ENCODE data around the gene KCTD1.
"Not testable (repeated sequence)": the region's sequence is repeated elsewhere in the genome, so short reads cannot be mapped to it uniquely, and the experiment has no call there.

Gene KCTD1

GRCh38 chr18:26458526-26459232 is 89.7 kb downstream of the KCTD1 start:
- in situ Hi-C loops (cut with MboI; ENCODE audit: low sequenced_read_pairs), result no loop called here

GRCh38 chr18:26457611-26458353 is 90.6 kb downstream of the KCTD1 start:
- in situ Hi-C loops (cut with MboI; ENCODE audit: low sequenced_read_pairs), result no loop called here

DNA sequence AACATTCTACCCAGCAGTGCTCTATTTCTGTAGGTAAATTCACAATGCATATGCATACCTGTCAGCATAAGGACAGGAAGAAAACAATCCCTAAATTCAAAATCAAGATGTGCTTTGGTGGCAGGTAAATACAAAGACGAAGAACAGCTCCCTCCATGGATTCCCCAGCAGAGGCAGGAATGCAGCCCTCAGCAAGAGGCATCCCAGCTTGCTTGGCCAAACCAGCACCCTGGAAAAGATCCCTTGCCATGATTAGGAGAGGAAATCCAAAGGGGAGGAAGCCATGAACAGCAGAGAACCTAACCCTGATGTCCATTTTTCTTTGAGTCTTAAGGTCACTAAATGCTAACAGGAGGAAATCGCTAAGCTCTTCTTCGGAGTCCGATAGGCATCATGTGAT is 91.2 kb downstream of the KCTD1 start:
- in situ Hi-C loops (cut with MboI; ENCODE audit: low sequenced_read_pairs), result no loop called here

- in situ Hi-C loops (cut with MboI; ENCODE audit: low sequenced_read_pairs), result no loop called here
These were observed 92.3 kb downstream of the KCTD1 start for GRCh38 chr18:26456070-26456491.

GRCh38 chr18:26455639-26456038 is 92.7 kb downstream of the KCTD1 start:
- in situ Hi-C loops (cut with MboI; ENCODE audit: low sequenced_read_pairs), result no loop called here

- in situ Hi-C loops (cut with MboI; ENCODE audit: low sequenced_read_pairs), result no loop called here
These were observed 93.7 kb downstream of the KCTD1 start for GRCh38 chr18:26454616-26455015.

DNA sequence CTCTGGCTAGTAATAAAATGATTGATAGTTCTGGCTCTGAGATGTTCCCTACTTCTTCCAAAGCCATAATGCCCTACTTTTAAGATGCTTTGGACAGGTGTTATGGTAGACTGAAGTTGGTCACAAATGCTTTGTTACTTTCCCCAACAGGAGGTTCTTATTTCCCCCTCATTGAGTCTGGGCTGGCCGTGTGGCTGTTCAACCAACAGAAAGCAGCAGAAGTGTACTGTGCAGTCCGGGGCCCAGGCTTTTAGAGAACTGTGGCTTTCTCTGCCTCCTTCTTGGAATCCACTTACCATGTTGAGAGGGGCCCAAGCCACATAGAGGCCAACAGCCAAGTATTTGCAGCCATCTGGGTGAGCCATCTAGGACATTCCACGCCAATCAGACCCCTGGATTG is 94.2 kb downstream of the KCTD1 start:
- in situ Hi-C loops (cut with MboI; ENCODE audit: low sequenced_read_pairs), result no loop called here

- in situ Hi-C loops (cut with MboI; ENCODE audit: low sequenced_read_pairs), result no loop called here
These were observed 94.9 kb downstream of the KCTD1 start for GRCh38 chr18:26453386-26453901.

DNA sequence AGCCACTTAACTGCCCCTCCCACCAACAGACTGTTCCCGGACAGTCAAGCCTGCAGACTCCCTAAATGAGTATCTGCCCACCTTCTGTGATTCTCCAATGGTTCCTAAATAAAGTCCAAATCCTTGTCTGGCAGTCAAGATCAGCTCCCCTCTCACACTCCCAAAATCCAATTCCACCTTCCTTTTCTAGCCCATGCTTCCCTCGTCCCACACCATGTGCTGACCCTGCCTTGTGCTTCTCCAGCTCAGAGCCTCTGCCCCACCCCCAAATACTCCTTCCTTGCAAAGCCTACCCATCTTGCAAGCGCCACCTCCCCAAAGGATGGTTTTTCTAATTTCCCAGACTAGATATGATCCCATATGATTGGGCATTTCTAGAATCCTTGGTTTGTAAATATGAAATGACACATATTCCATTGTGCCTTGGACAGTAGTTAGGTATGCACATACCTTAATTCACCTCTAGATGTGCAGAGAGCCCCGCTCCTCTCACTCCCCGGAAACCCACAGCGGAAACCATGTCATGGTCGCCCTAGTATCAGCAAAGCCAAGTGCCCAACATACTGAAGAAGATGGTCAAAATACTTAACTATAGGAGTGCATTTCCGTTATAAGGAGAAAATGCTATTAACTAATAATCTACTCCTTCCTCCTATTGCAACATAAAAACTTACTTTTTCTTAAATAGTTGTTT is 97.2 kb downstream of the KCTD1 start:
- in situ Hi-C loops (cut with MboI; ENCODE audit: low sequenced_read_pairs), result no loop called here

- in situ Hi-C loops (cut with MboI; ENCODE audit: low sequenced_read_pairs), result no loop called here
These were observed 99.6 kb downstream of the KCTD1 start for GRCh38 chr18:26448714-26449159.

DNA sequence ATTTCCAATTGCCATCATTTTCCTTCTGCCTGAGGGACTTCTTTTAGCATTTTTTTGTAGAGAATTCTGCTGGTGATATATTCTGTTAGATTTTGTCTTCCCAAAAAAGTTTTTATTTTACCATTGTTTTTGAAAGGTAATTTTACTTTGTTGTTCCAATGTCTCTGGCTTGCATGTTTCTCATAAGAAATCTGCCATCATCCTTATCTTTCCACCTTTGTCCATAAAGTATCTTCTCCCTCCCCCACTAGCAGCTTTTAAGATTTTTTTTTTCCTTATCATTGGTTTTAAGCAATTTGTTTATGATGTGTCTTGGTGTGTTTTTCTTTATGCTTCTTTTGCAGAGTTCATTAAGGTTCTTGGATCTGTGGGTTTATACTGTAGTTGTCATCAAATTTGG is 104.5 kb downstream of the KCTD1 start:
- in situ Hi-C loops (cut with MboI; ENCODE audit: low sequenced_read_pairs), result no loop called here

DNA sequence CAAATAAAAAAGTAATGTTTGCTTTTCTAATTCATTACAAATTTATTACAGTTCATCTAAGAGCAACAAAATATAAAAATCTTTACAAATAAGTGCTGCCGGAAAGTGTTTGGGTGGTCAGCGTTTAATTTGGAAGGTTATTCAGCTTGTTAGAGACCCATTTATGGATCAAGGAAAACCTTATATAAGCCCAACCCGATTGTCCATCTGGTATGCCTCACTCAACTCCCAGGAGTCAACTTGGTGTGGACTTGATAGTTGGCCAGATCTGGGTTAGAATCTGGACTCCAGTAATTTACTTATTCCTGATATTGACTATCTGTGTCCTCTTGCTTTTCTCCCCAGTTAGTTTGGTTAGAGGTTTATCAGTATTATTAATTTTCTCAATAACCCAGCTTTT is 106.2 kb downstream of the KCTD1 start:
- in situ Hi-C loops (cut with MboI; ENCODE audit: low sequenced_read_pairs), result no loop called here

GRCh38 chr18:26440644-26441043 is 107.7 kb downstream of the KCTD1 start:
- in situ Hi-C loops (cut with MboI; ENCODE audit: low sequenced_read_pairs), result no loop called here

- in situ Hi-C loops (cut with MboI; ENCODE audit: low sequenced_read_pairs), result no loop called here
These were observed 108.8 kb downstream of the KCTD1 start for GRCh38 chr18:26439537-26439936.

DNA sequence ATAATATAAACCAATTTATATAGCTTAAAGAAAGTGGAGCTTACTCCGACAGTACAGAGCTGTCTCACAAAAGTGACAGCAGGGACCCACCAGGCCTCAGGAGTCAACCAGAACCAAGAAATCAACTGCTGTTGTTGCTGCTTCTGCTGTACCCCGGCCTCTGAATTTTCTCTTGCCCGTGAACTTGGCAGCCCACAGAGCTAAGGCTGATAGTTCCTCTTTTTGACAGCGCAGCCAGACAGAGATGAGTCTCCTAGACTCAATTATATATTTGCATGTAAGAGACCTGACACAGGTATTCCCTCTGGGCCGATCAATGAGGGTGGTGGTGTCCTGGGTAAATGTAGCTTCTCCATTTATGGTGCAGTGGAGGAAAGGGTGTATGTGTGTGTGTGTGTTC is 109.4 kb downstream of the KCTD1 start:
- in situ Hi-C loops (cut with MboI; ENCODE audit: low sequenced_read_pairs), result no loop called here

GRCh38 chr18:26437634-26438033 is 110.7 kb downstream of the KCTD1 start:
- in situ Hi-C loops (cut with MboI; ENCODE audit: low sequenced_read_pairs), result not testable (repeated sequence)

GRCh38 chr18:26436176-26437051 is 111.9 kb downstream of the KCTD1 start:
- in situ Hi-C loops (cut with MboI; ENCODE audit: low sequenced_read_pairs), result no loop called here

GRCh38 chr18:26435415-26436095 is 112.8 kb downstream of the KCTD1 start:
- in situ Hi-C loops (cut with MboI; ENCODE audit: low sequenced_read_pairs), result no loop called here

DNA sequence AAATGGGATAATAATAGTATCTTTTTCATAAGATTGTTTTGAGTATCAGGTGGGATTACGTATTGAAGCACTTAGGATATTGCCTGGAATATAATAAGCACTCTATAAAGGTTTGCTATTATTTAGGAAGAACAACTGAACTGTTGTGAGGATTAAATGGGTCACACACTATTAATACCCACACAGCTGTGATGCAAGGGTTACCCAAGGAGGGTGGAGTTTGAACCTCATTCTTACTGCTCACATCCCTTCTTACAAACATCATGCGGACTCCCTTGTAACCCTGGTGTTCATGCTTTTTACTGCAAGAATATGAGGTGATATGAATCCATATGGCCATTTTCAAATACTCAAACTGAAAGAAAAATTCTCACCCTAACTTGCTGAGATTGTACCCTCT is 113.5 kb downstream of the KCTD1 start:
- in situ Hi-C loops (cut with MboI; ENCODE audit: low sequenced_read_pairs), result no loop called here

Measured in HL-60/S4 treated with phorbol 12-myristate 13-acetate at 8.2 ng/mL for 4 days and 3 days (cell line).